HG02970 (cell line): ENCODE measurements around the gene STMN3.

Source experiments
- ATAC-seq: cut with Tn5 transposase; IDR thresholded peaks from one replicate; pipeline ENCODE4 v1.9.1; 2021; ENCODE audit warnings: mild to moderate bottlenecking, moderate library complexity, moderate number of reproducible peaks; ENCODE audit not compliant: unreplicated experiment, low FRiP score

Gene STMN3

GRCh38 chr20:63692436-63693082, 39.3 kb upstream of the STMN3 start:
- no peak for ATAC-seq

GRCh38 chr20:63691711-63692435, 38.6 kb upstream of the STMN3 start:
- no peak for ATAC-seq

GRCh38 chr20:63690898-63691710, 37.9 kb upstream of the STMN3 start:
- no peak for ATAC-seq

- no peak for ATAC-seq
Observed at GRCh38 chr20:63690003-63690897, 37.0 kb upstream of the STMN3 start.

- no peak for ATAC-seq
Observed at GRCh38 chr20:63689046-63690002, 36.1 kb upstream of the STMN3 start.

- ATAC-seq = no peak
Observed at GRCh38 chr20:63688228-63689045, 35.2 kb upstream of the STMN3 start.

- ATAC-seq = no peak
Observed at GRCh38 chr20:63687419-63688178, 34.4 kb upstream of the STMN3 start.

GRCh38 chr20:63686492-63687321, 33.5 kb upstream of the STMN3 start:
- no peak for ATAC-seq

GRCh38 chr20:63686094-63686491, 32.9 kb upstream of the STMN3 start:
- no peak for ATAC-seq

- ATAC-seq = no peak
Observed at GRCh38 chr20:63685269-63686026, 32.2 kb upstream of the STMN3 start.

- ATAC-seq = no peak
Observed at GRCh38 chr20:63682384-63683139, 29.3 kb upstream of the STMN3 start.

GRCh38 chr20:63681609-63682142, 28.5 kb upstream of the STMN3 start:
- ATAC-seq = no peak

- no peak for ATAC-seq
Observed at GRCh38 chr20:63680857-63681608, 27.8 kb upstream of the STMN3 start.

- no peak for ATAC-seq
Observed at GRCh38 chr20:63680427-63680826, 27.2 kb upstream of the STMN3 start.
